WTC11 (cell line): ENCODE measurements around the gene HOXA7. TPM values are rescaled to one million over a fixed set of nuclear protein-coding genes. Genes with fewer than 3 reads are reported as not detected.

Source experiments
- ATAC-seq: fragments of 200-7000 bp; cut with Tn5 transposase; 2 replicates; pipeline ENCODE4 v1.10.0; 2021; ENCODE audit warnings: mild to moderate bottlenecking, moderate library complexity
- CTCF ChIA-PET: fragments of 300-600 bp; sonication (Branson Sonifier 250); formaldehyde crosslinking; loops from one replicate; lab custom pipeline; 2021; ENCODE audit warnings: antibody characterized with exemption; lab: Charles Lee
- POLR2A ChIA-PET: fragments of 350-600 bp; sonication (Branson Sonifier 250); formaldehyde crosslinking; loops from one replicate; lab custom pipeline; 2021; ENCODE audit warnings: antibody characterized with exemption; lab: Charles Lee
- DNase-seq: peaks from one replicate; pipeline ENCODE4 v3.0.0; 2021; ENCODE audit warnings: low spot score
- H3K27ac Mint-ChIP-seq: 2 replicates; pipeline ENCODE4 v1.8.0; 2021; ENCODE audit warnings: mixed read lengths
- H3K27me3 Mint-ChIP-seq: 2 replicates; pipeline ENCODE4 v1.8.0; 2021; ENCODE audit warnings: low read depth, mild to moderate bottlenecking, moderate library complexity, mixed read lengths
- H3K36me3 Mint-ChIP-seq: 2 replicates; pipeline ENCODE4 v1.8.0; 2021; ENCODE audit warnings: mixed read lengths
- H3K4me1 Mint-ChIP-seq: 2 replicates; pipeline ENCODE4 v1.8.0; 2022; ENCODE audit warnings: mixed read lengths
- H3K4me3 Mint-ChIP-seq: 2 replicates; pipeline ENCODE4 v1.8.0; 2021; ENCODE audit warnings: mild to moderate bottlenecking, moderate library complexity, mixed read lengths
- H3K9me3 Mint-ChIP-seq: 2 replicates; pipeline ENCODE4 v1.8.0; 2021; ENCODE audit warnings: mixed read lengths
- FOXJ3 ChIP-seq: sonication (generic); formaldehyde crosslinking; IDR thresholded peaks from 2 replicates; pipeline ENCODE4 v1.9.0; 2021; ENCODE audit warnings: missing genetic modification reagents, mild to moderate bottlenecking, borderline replicate concordance
- FOXP1 ChIP-seq: sonication (generic); formaldehyde crosslinking; IDR thresholded peaks from 2 replicates; pipeline ENCODE4 v1.8.0; 2022; ENCODE audit warnings: missing genetic modification reagents, mild to moderate bottlenecking, moderate library complexity, borderline replicate concordance
- GRHL2 ChIP-seq: fragments of 250-450 bp; sonication (Bioruptor Pico); IDR thresholded peaks from 2 replicates; pipeline ENCODE4 v1.8.0; 2022; ENCODE audit warnings: mild to moderate bottlenecking, moderate library complexity; ENCODE audit not compliant: insufficient replicate concordance, severe bottlenecking
- HMGA2 ChIP-seq: fragments of 250-450 bp; sonication (Bioruptor Pico); IDR thresholded peaks from 2 replicates; pipeline ENCODE4 v1.4.0; 2021; ENCODE audit warnings: mild to moderate bottlenecking, moderate library complexity
- SOX15 ChIP-seq: fragments of 250-450 bp; sonication (Bioruptor Pico); IDR thresholded peaks from 2 replicates; pipeline ENCODE4 v1.9.0; 2021; ENCODE audit warnings: mild to moderate bottlenecking
- ZNF219 ChIP-seq: sonication (generic); formaldehyde crosslinking; IDR thresholded peaks from 2 replicates; pipeline ENCODE4 v1.8.0; 2023; ENCODE audit warnings: missing genetic modification reagents, mild to moderate bottlenecking, borderline replicate concordance
- ZNF396 ChIP-seq: fragments of 250-450 bp; sonication (Bioruptor Pico); IDR thresholded peaks from 2 replicates; pipeline ENCODE4 v1.8.0; 2021; ENCODE audit warnings: mild to moderate bottlenecking, moderate library complexity, borderline replicate concordance
- ZNF416 ChIP-seq: fragments of 250-450 bp; sonication (Bioruptor Pico); IDR thresholded peaks from 2 replicates; pipeline ENCODE4 v1.9.0; 2021; ENCODE audit warnings: mild to moderate bottlenecking, inconsistent platforms
- total RNA-seq: library from RNA; stranded (reverse); gene quantifications from 3 replicates; pipeline ENCODE4 v1.2.3, GENCODE V29; 2021
- TF ChIP-seq, protein P1 (sequence below): sonication (generic); formaldehyde crosslinking; IDR thresholded peaks from 2 replicates; pipeline ENCODE4 v1.8.1; 2022; ENCODE audit warnings: low read depth, missing genetic modification reagents, borderline replicate concordance
- TF ChIP-seq, protein P2 (sequence below): fragments of 250-450 bp; sonication (Bioruptor Pico); IDR thresholded peaks from 2 replicates; pipeline ENCODE4 v1.9.0; 2021; ENCODE audit warnings: mild to moderate bottlenecking, borderline replicate concordance
- TF ChIP-seq, protein P3 (sequence below): sonication (generic); formaldehyde crosslinking; IDR thresholded peaks from 2 replicates; pipeline ENCODE4 v1.8.0; 2023; ENCODE audit warnings: missing genetic modification reagents
- TF ChIP-seq, protein P4 (sequence below): sonication (generic); formaldehyde crosslinking; IDR thresholded peaks from 2 replicates; pipeline ENCODE4 v1.8.1; 2022; ENCODE audit warnings: mild to moderate bottlenecking, missing genetic modification reagents, moderate library complexity, borderline replicate concordance
- TF ChIP-seq, protein P5 (sequence below): sonication (generic); formaldehyde crosslinking; IDR thresholded peaks from 2 replicates; pipeline ENCODE4 v1.8.1; 2023; ENCODE audit warnings: mild to moderate bottlenecking, missing genetic modification reagents
- TF ChIP-seq, protein P6 (sequence below): sonication (generic); formaldehyde crosslinking; conservative IDR thresholded peaks from 2 replicates; pipeline ENCODE4 v1.8.1; 2022; ENCODE audit warnings: mild to moderate bottlenecking, missing genetic modification reagents
- TF ChIP-seq, protein P7 (sequence below): sonication (generic); formaldehyde crosslinking; IDR thresholded peaks from 2 replicates; pipeline ENCODE4 v1.8.1; 2022; ENCODE audit warnings: missing genetic modification reagents, borderline replicate concordance
- TF ChIP-seq, protein P8 (sequence below): sonication (generic); formaldehyde crosslinking; IDR thresholded peaks from 2 replicates; pipeline ENCODE4 v1.8.0; 2022; ENCODE audit warnings: mild to moderate bottlenecking, missing genetic modification reagents
- TF ChIP-seq, protein P9 (sequence below): fragments of 200-600 bp; IDR thresholded peaks from 2 replicates; pipeline ENCODE4 v1.8.0; 2022; ENCODE audit warnings: antibody characterized with exemption
- TF ChIP-seq, protein P10 (sequence below): sonication (generic); formaldehyde crosslinking; IDR thresholded peaks from 2 replicates; pipeline ENCODE4 v1.8.0; 2022; ENCODE audit warnings: mild to moderate bottlenecking, missing genetic modification reagents

The HOXA7 gene
- total RNA-seq, 1 experiment from 2014 or later = not detected

DNA sequence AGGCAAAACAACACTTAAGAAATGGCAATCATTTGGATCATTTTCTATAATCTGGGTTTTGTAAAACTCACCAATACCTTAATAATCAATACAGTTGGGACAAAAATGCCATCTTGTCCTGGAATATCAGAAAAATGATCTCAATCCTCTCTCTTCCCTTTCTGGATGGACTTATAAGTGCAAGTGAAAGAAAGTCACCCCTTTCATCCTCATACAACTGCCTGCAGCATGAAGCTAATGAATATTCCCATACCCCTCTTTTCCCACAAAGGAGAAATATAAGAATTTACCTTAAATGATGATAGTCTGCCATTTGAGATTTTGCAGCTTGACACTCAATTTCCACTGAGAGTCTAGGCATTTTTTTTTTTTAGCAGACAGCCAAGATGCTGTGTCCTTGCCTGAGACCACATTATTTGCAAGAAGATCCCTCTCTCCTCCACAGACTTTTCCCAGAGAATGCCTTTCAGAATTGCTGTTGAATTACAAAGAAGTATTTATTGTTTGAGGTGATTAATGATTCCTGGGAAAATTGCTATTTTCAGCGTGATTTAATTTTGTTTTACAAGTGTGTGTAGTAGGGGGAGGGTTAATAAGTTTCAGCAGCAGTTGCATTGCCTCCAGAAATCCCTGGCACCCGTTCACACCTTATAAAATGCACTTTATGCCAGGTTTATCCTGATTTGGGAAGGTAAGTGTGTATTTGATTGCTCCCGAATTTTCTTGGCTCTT lies 29.7 kb downstream of the HOXA7 start (continued):
- TF ChIP-seq, protein P1, sequence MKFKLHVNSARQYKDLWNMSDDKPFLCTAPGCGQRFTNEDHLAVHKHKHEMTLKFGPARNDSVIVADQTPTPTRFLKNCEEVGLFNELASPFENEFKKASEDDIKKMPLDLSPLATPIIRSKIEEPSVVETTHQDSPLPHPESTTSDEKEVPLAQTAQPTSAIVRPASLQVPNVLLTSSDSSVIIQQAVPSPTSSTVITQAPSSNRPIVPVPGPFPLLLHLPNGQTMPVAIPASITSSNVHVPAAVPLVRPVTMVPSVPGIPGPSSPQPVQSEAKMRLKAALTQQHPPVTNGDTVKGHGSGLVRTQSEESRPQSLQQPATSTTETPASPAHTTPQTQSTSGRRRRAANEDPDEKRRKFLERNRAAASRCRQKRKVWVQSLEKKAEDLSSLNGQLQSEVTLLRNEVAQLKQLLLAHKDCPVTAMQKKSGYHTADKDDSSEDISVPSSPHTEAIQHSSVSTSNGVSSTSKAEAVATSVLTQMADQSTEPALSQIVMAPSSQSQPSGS (CRISPR knock-in tag) = no peak
- TF ChIP-seq, protein P2, sequence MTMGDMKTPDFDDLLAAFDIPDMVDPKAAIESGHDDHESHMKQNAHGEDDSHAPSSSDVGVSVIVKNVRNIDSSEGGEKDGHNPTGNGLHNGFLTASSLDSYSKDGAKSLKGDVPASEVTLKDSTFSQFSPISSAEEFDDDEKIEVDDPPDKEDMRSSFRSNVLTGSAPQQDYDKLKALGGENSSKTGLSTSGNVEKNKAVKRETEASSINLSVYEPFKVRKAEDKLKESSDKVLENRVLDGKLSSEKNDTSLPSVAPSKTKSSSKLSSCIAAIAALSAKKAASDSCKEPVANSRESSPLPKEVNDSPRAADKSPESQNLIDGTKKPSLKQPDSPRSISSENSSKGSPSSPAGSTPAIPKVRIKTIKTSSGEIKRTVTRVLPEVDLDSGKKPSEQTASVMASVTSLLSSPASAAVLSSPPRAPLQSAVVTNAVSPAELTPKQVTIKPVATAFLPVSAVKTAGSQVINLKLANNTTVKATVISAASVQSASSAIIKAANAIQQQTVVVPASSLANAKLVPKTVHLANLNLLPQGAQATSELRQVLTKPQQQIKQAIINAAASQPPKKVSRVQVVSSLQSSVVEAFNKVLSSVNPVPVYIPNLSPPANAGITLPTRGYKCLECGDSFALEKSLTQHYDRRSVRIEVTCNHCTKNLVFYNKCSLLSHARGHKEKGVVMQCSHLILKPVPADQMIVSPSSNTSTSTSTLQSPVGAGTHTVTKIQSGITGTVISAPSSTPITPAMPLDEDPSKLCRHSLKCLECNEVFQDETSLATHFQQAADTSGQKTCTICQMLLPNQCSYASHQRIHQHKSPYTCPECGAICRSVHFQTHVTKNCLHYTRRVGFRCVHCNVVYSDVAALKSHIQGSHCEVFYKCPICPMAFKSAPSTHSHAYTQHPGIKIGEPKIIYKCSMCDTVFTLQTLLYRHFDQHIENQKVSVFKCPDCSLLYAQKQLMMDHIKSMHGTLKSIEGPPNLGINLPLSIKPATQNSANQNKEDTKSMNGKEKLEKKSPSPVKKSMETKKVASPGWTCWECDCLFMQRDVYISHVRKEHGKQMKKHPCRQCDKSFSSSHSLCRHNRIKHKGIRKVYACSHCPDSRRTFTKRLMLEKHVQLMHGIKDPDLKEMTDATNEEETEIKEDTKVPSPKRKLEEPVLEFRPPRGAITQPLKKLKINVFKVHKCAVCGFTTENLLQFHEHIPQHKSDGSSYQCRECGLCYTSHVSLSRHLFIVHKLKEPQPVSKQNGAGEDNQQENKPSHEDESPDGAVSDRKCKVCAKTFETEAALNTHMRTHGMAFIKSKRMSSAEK (CRISPR knock-in tag) = no peak
- TF ChIP-seq ZNF416 (CRISPR knock-in tag) (no peak), SOX15 (CRISPR knock-in tag) (no peak)
- TF ChIP-seq, protein P3, sequence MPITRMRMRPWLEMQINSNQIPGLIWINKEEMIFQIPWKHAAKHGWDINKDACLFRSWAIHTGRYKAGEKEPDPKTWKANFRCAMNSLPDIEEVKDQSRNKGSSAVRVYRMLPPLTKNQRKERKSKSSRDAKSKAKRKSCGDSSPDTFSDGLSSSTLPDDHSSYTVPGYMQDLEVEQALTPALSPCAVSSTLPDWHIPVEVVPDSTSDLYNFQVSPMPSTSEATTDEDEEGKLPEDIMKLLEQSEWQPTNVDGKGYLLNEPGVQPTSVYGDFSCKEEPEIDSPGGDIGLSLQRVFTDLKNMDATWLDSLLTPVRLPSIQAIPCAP = no peak
- TF ChIP-seq, protein P4, sequence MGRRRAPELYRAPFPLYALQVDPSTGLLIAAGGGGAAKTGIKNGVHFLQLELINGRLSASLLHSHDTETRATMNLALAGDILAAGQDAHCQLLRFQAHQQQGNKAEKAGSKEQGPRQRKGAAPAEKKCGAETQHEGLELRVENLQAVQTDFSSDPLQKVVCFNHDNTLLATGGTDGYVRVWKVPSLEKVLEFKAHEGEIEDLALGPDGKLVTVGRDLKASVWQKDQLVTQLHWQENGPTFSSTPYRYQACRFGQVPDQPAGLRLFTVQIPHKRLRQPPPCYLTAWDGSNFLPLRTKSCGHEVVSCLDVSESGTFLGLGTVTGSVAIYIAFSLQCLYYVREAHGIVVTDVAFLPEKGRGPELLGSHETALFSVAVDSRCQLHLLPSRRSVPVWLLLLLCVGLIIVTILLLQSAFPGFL (CRISPR knock-in tag) = no peak

DNA sequence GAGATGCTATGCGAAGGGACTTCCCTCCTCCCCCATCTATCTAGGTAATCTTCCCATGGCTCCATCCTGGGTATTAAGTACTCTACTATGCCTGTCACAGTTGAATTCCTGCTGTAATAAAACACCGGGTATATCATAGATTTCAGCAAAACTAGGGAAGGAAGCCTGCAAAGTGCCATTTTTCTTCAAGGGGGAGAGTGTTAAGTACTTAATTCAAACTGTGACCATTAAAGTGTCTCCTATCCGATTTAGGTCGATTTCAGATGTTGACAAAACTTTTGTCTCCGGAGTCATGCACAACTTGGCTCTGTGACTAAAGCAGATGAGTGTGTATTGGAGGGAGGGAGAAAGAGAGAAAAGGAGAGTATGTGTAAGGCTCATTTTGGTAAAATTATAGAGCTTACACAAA lies 30.5 kb downstream of the HOXA7 start:
- Mint-ChIP-seq H3K36me3 (no peaks in the 10 kb centered on the region), H3K9me3 (no peaks in the 10 kb centered on the region), H3K4me3 (no peak overlapping the region), H3K27me3 (peaks cover 96% of the 10 kb centered on the region), H3K27ac (no peak overlapping the region), H3K4me1 (peaks cover 12% of the 10 kb centered on the region)
- ChIA-PET POLR2A (no interaction called here), CTCF (no interaction called here)
- ATAC-seq (no peak), DNase-seq (no peak)
- TF ChIP-seq, protein P5, sequence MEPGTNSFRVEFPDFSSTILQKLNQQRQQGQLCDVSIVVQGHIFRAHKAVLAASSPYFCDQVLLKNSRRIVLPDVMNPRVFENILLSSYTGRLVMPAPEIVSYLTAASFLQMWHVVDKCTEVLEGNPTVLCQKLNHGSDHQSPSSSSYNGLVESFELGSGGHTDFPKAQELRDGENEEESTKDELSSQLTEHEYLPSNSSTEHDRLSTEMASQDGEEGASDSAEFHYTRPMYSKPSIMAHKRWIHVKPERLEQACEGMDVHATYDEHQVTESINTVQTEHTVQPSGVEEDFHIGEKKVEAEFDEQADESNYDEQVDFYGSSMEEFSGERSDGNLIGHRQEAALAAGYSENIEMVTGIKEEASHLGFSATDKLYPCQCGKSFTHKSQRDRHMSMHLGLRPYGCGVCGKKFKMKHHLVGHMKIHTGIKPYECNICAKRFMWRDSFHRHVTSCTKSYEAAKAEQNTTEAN = no peak
- TF ChIP-seq, protein P6, sequence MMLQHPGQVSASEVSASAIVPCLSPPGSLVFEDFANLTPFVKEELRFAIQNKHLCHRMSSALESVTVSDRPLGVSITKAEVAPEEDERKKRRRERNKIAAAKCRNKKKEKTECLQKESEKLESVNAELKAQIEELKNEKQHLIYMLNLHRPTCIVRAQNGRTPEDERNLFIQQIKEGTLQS (CRISPR knock-in tag) = no peak
- TF ChIP-seq SOX15 (CRISPR knock-in tag) (no peak), HMGA2 (CRISPR knock-in tag) (no peak), GRHL2 (CRISPR knock-in tag) (no peak), ZNF396 (CRISPR knock-in tag) (no peak), ZNF219 (CRISPR knock-in tag) (no peak), FOXJ3 (CRISPR knock-in tag) (no peak), FOXP1 (CRISPR knock-in tag) (no peak), ZNF416 (CRISPR knock-in tag) (no peak)
- TF ChIP-seq, protein P7, sequence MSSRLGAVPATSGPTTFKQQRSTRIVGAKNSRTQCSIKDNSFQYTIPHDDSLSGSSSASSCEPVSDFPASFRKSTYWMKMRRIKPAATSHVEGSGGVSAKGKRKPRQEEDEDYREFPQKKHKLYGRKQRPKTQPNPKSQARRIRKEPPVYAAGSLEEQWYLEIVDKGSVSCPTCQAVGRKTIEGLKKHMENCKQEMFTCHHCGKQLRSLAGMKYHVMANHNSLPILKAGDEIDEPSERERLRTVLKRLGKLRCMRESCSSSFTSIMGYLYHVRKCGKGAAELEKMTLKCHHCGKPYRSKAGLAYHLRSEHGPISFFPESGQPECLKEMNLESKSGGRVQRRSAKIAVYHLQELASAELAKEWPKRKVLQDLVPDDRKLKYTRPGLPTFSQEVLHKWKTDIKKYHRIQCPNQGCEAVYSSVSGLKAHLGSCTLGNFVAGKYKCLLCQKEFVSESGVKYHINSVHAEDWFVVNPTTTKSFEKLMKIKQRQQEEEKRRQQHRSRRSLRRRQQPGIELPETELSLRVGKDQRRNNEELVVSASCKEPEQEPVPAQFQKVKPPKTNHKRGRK = no peak
- TF ChIP-seq, protein P8, sequence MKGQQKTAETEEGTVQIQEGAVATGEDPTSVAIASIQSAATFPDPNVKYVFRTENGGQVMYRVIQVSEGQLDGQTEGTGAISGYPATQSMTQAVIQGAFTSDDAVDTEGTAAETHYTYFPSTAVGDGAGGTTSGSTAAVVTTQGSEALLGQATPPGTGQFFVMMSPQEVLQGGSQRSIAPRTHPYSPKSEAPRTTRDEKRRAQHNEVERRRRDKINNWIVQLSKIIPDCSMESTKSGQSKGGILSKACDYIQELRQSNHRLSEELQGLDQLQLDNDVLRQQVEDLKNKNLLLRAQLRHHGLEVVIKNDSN (CRISPR knock-in tag) = no peak
- TF ChIP-seq, protein P9, sequence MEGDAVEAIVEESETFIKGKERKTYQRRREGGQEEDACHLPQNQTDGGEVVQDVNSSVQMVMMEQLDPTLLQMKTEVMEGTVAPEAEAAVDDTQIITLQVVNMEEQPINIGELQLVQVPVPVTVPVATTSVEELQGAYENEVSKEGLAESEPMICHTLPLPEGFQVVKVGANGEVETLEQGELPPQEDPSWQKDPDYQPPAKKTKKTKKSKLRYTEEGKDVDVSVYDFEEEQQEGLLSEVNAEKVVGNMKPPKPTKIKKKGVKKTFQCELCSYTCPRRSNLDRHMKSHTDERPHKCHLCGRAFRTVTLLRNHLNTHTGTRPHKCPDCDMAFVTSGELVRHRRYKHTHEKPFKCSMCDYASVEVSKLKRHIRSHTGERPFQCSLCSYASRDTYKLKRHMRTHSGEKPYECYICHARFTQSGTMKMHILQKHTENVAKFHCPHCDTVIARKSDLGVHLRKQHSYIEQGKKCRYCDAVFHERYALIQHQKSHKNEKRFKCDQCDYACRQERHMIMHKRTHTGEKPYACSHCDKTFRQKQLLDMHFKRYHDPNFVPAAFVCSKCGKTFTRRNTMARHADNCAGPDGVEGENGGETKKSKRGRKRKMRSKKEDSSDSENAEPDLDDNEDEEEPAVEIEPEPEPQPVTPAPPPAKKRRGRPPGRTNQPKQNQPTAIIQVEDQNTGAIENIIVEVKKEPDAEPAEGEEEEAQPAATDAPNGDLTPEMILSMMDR = no peak
- TF ChIP-seq, protein P10, sequence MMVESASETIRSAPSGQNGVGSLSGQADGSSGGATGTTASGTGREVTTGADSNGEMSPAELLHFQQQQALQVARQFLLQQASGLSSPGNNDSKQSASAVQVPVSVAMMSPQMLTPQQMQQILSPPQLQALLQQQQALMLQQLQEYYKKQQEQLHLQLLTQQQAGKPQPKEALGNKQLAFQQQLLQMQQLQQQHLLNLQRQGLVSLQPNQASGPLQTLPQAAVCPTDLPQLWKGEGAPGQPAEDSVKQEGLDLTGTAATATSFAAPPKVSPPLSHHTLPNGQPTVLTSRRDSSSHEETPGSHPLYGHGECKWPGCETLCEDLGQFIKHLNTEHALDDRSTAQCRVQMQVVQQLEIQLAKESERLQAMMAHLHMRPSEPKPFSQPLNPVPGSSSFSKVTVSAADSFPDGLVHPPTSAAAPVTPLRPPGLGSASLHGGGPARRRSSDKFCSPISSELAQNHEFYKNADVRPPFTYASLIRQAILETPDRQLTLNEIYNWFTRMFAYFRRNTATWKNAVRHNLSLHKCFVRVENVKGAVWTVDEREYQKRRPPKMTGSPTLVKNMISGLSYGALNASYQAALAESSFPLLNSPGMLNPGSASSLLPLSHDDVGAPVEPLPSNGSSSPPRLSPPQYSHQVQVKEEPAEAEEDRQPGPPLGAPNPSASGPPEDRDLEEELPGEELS (CRISPR knock-in tag) = no peak
